Panc1 (cell line): ENCODE results near the gene CEPT1. TPM values are rescaled to one million over a fixed set of nuclear protein-coding genes. Genes with fewer than 3 reads are reported as not detected.

Source experiments
- ATAC-seq: fragments of 200-7000 bp; cut with Tn5 transposase; 2 replicates; pipeline ENCODE4 v1.9.1; 2020; ENCODE audit warnings: mild to moderate bottlenecking, moderate library complexity
- BruUV-seq: library from RNA; stranded (reverse); fragments of 400-500 nt; replicated peaks from 2 replicates; lab custom pipeline; 2021; lab: Mats Ljungman, UMichigan
- CTCF ChIA-PET: fragments of 300-600 bp; sonication (Branson Sonifier 250); formaldehyde crosslinking; loops from one replicate; lab custom pipeline; 2022; ENCODE audit warnings: antibody characterized with exemption; lab: Charles Lee
- POLR2A ChIA-PET: fragments of 300-600 bp; sonication (Branson Sonifier 250); formaldehyde crosslinking; loops from one replicate; lab custom pipeline; 2022; ENCODE audit warnings: antibody characterized with exemption; lab: Charles Lee
- DNase-seq: peaks from one replicate; pipeline ENCODE4 v3.0.0-alpha.2; 2010; ENCODE audit warnings: low read depth, low spot score
- H3K27ac ChIP-seq: 2 replicates; pipeline ENCODE4 v1.5.1; 2011; ENCODE audit warnings: mild to moderate bottlenecking, low read length, inconsistent platforms
- H3K27me3 ChIP-seq: fragments of 200-500 bp; sonication (Bioruptor generic); 2 replicates; pipeline ENCODE4 v1.6.0; 2014; ENCODE audit warnings: low read length, inconsistent platforms; ENCODE audit not compliant: control insufficient read depth, insufficient read depth
- H3K36me3 ChIP-seq: fragments of 200-500 bp; sonication (Bioruptor generic); 2 replicates; pipeline ENCODE4 v1.5.1; 2014; ENCODE audit warnings: inconsistent platforms, mild to moderate bottlenecking, low read length, moderate library complexity; ENCODE audit not compliant: control insufficient read depth, insufficient read depth
- H3K4me1 ChIP-seq: 2 replicates; pipeline ENCODE4 v1.5.1; 2011; ENCODE audit warnings: inconsistent platforms, mild to moderate bottlenecking, low read length, moderate library complexity; ENCODE audit not compliant: control insufficient read depth, insufficient read depth
- H3K4me3 ChIP-seq, 2 experiments: 2 replicates each; pipeline ENCODE4 v1.5.1; 2011 to 2012; ENCODE audit warnings: low read depth in 2 of 2, low read length in 2 of 2, mild to moderate bottlenecking in 2 of 2, inconsistent platforms in 1 of 2, moderate library complexity in 1 of 2
- H3K9me3 ChIP-seq: fragments of 200-500 bp; sonication (Bioruptor generic); 2 replicates; pipeline ENCODE4 v1.5.1; 2014; ENCODE audit warnings: low read depth, mild to moderate bottlenecking, inconsistent platforms, low read length, moderate library complexity; ENCODE audit not compliant: control insufficient read depth, insufficient read depth
- CTCF ChIP-seq: fragments of 450-650 bp; IDR thresholded peaks from 2 replicates; pipeline ENCODE4 v1.5.1; 2017; ENCODE audit warnings: mild to moderate bottlenecking
- POLR2AphosphoS5 ChIP-seq: IDR thresholded peaks from 2 replicates; pipeline ENCODE4 v1.6.1; 2012; ENCODE audit warnings: mild to moderate bottlenecking, low read depth, low read length, moderate library complexity
- SIN3A ChIP-seq: IDR thresholded peaks from 2 replicates; pipeline ENCODE4 v1.6.1; 2012; ENCODE audit warnings: low read depth, mild to moderate bottlenecking, low read length, moderate library complexity, borderline replicate concordance; ENCODE audit not compliant: insufficient read depth
- TCF7L2 ChIP-seq: IDR thresholded peaks from 2 replicates; pipeline ENCODE4 v1.6.1; 2011; ENCODE audit warnings: mild to moderate bottlenecking, low read depth, low read length, inconsistent platforms
- in situ Hi-C: cut with HindIII; loops from 2 replicates; pipeline ENCODE4 v1.10.0; 2016; ENCODE audit warnings: low sequenced_read_pairs, low pct_unique_long_range_greater_than_20kb
- intact Hi-C: fragments of 100-400 bp; cut with micrococcal nuclease; formaldehyde crosslinking; loops from one replicate; pipeline ENCODE4 v1.10.0; 2022; ENCODE audit not compliant: unreplicated experiment
- total RNA-seq: library from RNA; stranded (reverse); gene quantifications from one replicate; pipeline ENCODE4 v1.2.1, GENCODE V29; 2021; ENCODE audit not compliant: unreplicated experiment
- TF ChIP-seq, protein P1 (sequence below), 2 experiments: IDR thresholded peaks; 2 replicates each; pipeline ENCODE4 v1.6.1; 2011 to 2012; ENCODE audit warnings: low read depth in 2 of 2, control low read depth in 1 of 2, low read length in 1 of 2, mild to moderate bottlenecking in 1 of 2, moderate library complexity in 1 of 2; ENCODE audit not compliant: insufficient read depth in 1 of 2

The CEPT1 gene
- total RNA-seq, 1 experiment from 2014 or later = 21.9 TPM

DNA sequence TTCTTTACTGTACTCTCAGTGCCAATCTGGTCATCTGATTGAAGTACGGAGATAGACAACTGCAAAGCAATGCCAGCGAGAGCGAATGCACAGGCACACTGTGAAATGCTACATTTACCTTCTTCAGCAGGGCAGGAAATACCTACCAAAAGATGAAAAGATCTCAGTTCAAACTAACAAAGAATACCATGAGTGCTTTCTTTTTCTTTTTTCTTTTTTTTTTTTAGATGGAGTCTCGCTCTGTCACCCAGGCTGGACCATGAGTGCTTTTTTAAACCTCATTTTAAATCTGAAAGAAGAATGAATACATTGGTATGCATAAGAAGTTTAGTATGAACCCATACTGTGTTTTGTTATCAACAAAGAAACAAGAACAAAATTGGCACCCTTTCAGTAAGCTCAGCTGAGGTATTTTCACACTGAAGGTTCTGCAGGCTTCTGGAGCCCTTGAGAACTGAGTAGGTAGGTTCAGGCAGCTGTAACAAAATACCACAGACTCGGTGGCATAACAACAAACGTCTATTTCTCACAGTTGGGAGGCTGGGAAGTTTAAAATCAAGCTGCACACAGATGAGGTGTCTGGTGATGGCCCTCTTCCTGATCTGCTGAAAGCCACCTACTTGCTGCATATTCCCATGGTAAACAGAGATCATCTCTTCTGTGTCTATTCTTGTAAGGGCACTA is 85.8 kb downstream of the CEPT1 start:
- POLR2A ChIA-PET = no interaction called here
- Histone ChIP-seq H3K4me3 (no peak overlapping the region), H3K4me1 (peaks cover 18% of the 10 kb centered on the region), H3K9me3 (no peaks in the 10 kb centered on the region), H3K36me3 (no peaks in the 10 kb centered on the region), H3K27ac (peak overlapping the region; percentile 39; the same call in 1 of the 2 replicates), H3K27me3 (no peaks in the 10 kb centered on the region)
- DNase-seq = no peak
- CTCF ChIA-PET = no interaction called here
- in situ Hi-C loops (no loop called here), intact Hi-C loops (no loop called here)
- TF ChIP-seq SIN3A (no peak), CTCF (no peak)
- BruUV-seq = no TSS peak
- no peak for ATAC-seq

DNA sequence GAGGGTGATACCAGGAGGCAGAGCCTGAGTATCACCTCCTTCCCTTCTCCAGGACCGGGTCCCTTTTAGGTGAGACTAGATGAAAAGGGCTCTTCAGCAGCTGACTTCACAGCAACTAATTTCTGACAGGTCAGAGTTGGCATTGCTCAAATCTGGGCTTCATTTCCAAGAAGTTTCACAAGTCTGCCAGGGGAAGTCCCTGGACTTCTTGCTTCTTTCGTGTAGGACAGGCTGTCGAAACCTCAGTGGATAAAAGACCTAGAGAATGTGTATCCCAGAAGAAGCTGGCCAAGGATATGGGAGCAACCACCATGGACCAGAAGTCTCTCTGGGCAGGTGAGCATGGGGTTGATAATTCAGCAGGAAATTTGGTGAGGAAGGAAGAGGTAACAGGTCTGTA is 87.4 kb downstream of the CEPT1 start, which contains the start of gene CHI3L2:
TSS of gene CHI3L2 (plus strand) at position 280 of the 400 bp plus-strand sequence. CDS start at position 297, 17 bp downstream.
- no peaks in the 10 kb centered on the region for H3K27me3 ChIP-seq
- CTCF ChIA-PET = no interaction called here
- H3K4me3 ChIP-seq = peak within 1 kb of the TSS in 1 of 2 experiments; percentile 2; a peak in 1 of 4 replicates
- in situ Hi-C loops = no loop called here
- peak within 1 kb of the TSS; percentile 85 for H3K27ac ChIP-seq
- ATAC-seq (no peak), DNase-seq (no peak)
- no peak for TF ChIP-seq CTCF
- TF ChIP-seq, protein P1, sequence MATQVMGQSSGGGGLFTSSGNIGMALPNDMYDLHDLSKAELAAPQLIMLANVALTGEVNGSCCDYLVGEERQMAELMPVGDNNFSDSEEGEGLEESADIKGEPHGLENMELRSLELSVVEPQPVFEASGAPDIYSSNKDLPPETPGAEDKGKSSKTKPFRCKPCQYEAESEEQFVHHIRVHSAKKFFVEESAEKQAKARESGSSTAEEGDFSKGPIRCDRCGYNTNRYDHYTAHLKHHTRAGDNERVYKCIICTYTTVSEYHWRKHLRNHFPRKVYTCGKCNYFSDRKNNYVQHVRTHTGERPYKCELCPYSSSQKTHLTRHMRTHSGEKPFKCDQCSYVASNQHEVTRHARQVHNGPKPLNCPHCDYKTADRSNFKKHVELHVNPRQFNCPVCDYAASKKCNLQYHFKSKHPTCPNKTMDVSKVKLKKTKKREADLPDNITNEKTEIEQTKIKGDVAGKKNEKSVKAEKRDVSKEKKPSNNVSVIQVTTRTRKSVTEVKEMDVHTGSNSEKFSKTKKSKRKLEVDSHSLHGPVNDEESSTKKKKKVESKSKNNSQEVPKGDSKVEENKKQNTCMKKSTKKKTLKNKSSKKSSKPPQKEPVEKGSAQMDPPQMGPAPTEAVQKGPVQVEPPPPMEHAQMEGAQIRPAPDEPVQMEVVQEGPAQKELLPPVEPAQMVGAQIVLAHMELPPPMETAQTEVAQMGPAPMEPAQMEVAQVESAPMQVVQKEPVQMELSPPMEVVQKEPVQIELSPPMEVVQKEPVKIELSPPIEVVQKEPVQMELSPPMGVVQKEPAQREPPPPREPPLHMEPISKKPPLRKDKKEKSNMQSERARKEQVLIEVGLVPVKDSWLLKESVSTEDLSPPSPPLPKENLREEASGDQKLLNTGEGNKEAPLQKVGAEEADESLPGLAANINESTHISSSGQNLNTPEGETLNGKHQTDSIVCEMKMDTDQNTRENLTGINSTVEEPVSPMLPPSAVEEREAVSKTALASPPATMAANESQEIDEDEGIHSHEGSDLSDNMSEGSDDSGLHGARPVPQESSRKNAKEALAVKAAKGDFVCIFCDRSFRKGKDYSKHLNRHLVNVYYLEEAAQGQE (IDR thresholded peaks at IDR 0.05; ENCODE audit: insufficient read depth in 1 of 2, low read depth in 2 of 2, low read length in 1 of 2) = no peak
- no peak for TF ChIP-seq POLR2AphosphoS5
- no peak for TF ChIP-seq TCF7L2
- no peak for TF ChIP-seq SIN3A
- peaks cover 16% of the 10 kb centered on the region for H3K4me1 ChIP-seq
- H3K9me3 ChIP-seq = no peaks in the 10 kb centered on the region
- H3K36me3 ChIP-seq = no peaks in the 10 kb centered on the region
- intact Hi-C loops = no loop called here
- POLR2A ChIA-PET = no interaction called here
- no TSS peak for BruUV-seq
